Transverse colon (tissue), 4 donors: ENCODE results near the gene ITGA4.

Experiments used
- EP300 ChIP-seq: sonication (generic); formaldehyde crosslinking; IDR thresholded peaks from one replicate; pipeline ENCODE4 v1.6.1; 2017; ENCODE audit warnings: antibody characterized with exemption, low read depth
- POLR2A ChIP-seq: fragments of 450-650 bp; IDR thresholded peaks from one replicate; pipeline ENCODE4 v1.6.1; 2016; ENCODE audit warnings: antibody characterized with exemption, mild to moderate bottlenecking, moderate library complexity
- POLR2AphosphoS5 ChIP-seq, 3 donors: sonication (generic); formaldehyde crosslinking; IDR thresholded peaks; one replicate each; pipeline ENCODE4 v1.6.1; 2016; ENCODE audit warnings: antibody characterized with exemption in 3 of 3
- TF ChIP-seq, protein P1 (sequence below), 5 experiments: fragments of 200-600 bp in 3 of 5; fragments of 450-650 bp in 2 of 5; sonication (generic) in 3 of 5; IDR thresholded peaks; 1 replicate in 2 of 5; 2 replicates in 3 of 5; pipeline ENCODE4 v1.5.1; 2016 to 2017; ENCODE audit warnings: antibody characterized with exemption in 5 of 5, inconsistent platforms in 3 of 5, mild to moderate bottlenecking in 2 of 5, moderate library complexity in 1 of 5

DNA sequence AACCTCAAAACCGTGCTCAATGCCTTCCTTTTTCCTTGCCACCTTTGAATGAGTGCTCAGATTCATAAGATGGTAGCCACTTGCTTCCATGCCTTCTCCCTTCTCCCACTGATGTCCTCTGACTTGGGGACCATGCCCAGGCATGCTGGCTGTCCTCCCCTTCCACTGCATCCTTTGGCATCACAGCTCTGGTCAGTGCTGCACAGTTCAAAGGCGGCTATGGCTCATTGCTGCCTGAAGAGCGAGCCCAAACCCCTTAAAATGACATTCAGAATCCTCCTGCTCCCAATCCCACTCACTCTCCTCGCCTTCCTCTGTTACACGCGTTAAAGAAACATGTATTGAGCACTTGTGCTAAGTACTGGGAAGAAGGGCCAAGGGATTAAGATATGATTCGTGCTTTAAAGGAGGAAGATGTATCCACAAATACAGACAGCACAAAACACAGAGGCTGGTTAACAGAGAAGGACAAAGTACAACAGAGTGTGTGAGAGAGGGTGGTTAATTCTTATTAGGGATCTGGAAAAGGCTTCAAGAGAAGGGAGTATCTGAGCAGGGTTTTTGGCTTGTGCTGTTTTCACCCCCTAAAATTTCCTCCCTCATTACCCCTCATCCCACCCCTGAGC is 118.0 kb downstream of the ITGA4 start:
- TF ChIP-seq POLR2A, result no peak
- TF ChIP-seq, protein P1, sequence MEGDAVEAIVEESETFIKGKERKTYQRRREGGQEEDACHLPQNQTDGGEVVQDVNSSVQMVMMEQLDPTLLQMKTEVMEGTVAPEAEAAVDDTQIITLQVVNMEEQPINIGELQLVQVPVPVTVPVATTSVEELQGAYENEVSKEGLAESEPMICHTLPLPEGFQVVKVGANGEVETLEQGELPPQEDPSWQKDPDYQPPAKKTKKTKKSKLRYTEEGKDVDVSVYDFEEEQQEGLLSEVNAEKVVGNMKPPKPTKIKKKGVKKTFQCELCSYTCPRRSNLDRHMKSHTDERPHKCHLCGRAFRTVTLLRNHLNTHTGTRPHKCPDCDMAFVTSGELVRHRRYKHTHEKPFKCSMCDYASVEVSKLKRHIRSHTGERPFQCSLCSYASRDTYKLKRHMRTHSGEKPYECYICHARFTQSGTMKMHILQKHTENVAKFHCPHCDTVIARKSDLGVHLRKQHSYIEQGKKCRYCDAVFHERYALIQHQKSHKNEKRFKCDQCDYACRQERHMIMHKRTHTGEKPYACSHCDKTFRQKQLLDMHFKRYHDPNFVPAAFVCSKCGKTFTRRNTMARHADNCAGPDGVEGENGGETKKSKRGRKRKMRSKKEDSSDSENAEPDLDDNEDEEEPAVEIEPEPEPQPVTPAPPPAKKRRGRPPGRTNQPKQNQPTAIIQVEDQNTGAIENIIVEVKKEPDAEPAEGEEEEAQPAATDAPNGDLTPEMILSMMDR (IDR thresholded peaks at IDR 0.05), result no peak
- no peak for TF ChIP-seq POLR2AphosphoS5 (IDR thresholded peaks at IDR 0.05)
- TF ChIP-seq EP300, result no peak
